Measurements from ENCODE around the gene APOLD1.
A peak's percentile ranks its signal among the peaks of the same experiment; 100 is the strongest.
"Not testable (repeated sequence)": the region's sequence is repeated elsewhere in the genome, so short reads cannot be mapped to it uniquely, and the experiment has no call there.

The APOLD1 gene, protein sequence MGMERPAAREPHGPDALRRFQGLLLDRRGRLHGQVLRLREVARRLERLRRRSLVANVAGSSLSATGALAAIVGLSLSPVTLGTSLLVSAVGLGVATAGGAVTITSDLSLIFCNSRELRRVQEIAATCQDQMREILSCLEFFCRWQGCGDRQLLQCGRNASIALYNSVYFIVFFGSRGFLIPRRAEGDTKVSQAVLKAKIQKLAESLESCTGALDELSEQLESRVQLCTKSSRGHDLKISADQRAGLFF

DNA sequence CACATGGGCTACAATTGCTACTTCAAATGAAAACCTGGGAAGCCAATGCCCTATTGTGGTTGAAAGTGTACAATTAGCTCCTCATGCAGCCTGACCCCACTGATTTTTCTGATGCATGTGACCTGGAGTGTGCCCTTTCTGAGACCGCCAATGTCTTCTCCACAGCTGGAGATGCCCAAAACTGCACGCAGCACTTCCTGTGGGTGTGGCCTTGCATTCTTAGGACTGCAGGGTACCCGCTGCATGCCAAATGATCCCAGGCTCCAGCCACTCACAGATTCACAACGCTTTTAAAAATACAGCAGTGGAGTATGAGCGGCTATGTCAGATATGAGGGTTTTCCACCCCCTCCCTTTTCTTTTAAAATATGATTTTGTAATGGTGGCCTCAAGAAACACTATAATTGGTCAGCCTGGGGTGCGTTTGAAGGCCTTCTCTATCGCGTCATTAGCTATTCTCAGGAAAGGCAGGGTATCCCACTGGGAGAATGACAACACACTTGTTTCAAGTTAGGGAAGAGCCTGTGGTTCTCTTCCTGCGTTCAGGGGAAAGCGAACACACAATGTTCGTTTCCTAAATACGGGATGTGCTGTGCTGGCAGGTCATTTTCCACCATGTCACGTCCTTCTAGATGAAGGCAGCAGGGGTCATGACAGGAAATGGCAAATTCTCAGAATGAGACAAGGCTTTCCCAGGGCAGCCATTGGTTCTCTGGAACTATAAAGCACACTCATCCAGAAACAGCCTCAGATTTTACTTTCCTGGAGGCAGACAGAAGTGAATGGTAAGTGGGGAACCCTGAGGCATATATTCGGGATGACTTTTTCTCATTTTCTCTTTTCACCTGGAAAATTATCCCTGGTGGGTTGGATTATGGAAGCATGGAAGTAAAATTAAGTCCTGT, at the start of gene APOLD1:
Gene APOLD1 (plus strand): TSS at position 749 of the 904 bp plus-strand sequence. CDS start 33 bp downstream, at position 782.
- DNase-seq: no peak

DNA sequence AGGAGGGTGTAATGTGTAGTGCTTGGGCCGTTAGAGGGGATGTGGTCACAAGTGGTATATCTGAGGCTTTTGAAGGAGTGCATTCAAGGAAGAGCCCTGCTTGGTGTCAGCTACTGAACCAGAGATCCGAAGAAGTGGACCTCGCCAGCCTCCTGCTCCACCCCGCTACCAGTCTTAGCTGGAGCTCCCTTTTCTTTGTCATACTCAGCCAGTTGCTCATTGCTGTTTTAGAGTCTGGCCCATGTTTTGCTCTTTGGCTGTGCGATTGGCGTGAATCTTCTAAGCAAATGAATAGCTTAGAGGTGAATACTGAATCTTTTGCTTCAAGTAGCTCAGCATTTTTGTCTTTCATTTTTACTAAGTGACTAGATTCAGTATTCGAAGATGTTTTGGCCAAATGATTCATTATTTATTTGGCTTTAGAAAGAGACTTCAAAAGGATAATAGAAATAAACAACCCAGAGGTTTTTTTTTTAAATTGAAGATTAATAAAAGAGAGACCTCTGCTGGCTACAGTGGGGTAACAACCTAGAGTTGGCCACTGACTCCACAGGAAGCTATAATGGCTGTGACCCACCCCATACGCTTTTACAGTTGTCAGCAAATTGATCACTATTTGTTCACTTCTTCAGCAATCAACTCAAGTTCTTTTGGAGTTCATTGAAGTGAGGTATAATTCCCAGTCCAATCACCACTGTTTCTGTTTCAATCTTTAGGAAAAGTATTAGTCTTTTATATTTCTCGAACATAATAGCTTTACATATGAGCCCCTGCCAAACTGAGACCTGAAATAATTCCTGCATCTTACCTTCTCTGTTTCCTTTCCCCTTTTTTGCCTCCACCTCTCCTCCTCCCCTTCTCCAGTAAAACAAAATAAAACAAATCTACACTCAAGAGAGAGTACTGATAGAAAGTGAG, 48.4 kb upstream of the APOLD1 start:
- DNase-seq: peak; percentile 55

DNA sequence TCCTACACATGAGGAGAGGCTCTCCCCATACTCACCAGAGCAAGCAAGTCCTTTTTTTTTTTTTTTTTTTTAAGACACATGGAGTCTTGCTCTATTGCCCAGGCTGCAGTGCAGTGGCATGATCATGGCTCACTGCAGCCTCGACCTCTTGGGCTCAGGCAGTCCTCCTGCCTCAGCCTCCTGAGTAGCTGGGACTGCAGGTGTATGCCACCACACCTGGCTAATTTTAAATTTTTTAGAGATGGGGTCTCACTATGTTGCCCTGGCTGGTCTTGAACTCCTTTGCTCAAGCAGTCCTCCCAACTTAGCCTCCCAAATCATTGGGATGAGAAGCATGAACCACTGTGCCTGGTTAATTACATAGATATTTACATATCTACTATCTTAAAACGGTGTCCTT, 47.3 kb upstream of the APOLD1 start:
- DNase-seq: not testable (repeated sequence)

DNA sequence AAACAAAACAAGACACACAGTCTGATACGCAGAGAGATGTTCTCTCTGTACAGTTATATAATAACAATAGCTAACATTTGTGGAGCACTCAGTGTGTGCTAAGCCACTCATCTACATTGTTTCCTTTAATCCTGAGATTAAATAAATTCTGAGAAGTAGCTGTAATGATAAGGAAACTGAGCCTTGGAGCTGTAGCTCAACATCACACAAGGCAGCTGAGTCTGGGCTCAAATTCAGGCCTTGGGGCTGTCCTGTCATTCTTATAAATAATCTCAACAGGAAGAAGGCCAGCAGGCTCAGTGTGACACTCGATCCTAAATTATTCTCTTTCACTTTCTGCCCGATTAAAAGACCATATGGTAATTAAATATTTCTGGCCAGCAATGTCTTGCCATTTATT, 43.8 kb upstream of the APOLD1 start:
- no peak for DNase-seq

- no peak for DNase-seq
These were observed 40.7 kb upstream of the APOLD1 start for GRCh38 chr12:12744546-12745305.

- DNase-seq: no peak
These were observed 39.8 kb upstream of the APOLD1 start for GRCh38 chr12:12745576-12746211.

- no peak for DNase-seq
These were observed 38.2 kb upstream of the APOLD1 start for GRCh38 chr12:12747278-12747677.

DNA sequence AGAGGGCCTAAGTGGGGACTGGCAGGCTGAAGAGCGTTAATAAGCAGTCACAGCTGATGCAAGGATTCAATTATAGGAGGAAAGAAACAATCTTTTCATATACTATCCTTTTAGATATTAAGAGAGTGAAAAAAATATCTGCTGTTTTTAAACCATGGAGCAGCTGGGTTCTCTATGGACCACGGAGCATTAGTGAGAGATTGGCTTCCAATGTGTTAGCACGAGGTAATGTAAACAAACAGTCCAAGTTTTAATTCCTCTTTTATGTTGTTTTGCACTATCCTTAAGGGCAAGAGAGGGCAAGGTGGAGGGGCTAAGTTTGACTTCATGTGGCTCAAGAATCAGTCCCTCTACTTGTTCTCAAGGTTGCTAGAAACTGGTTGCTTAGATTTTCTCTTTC, 37.4 kb upstream of the APOLD1 start:
- no peak for DNase-seq

GRCh38 chr12:12749433-12749832, 36.0 kb upstream of the APOLD1 start:
- no peak for DNase-seq

DNA sequence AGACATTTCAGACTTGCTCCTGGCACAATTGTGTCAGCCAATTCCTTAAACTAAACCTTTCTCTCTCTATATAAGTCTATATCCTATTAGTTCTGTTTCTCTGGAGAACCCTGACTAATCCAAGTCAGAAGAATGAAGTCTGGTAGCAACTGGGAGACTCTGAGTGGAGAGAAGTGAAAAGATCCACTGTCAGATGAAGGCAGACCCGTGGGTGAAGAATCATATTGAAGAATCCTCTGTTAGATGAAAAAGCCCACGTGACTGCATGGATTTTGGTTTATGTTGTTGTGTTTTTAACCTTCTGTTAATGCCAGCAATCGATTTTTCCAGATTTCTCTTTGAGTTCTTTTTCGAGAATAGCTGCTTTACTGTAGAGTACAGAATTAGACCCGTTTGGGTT, 29.5 kb upstream of the APOLD1 start:
- no peak for DNase-seq

DNA sequence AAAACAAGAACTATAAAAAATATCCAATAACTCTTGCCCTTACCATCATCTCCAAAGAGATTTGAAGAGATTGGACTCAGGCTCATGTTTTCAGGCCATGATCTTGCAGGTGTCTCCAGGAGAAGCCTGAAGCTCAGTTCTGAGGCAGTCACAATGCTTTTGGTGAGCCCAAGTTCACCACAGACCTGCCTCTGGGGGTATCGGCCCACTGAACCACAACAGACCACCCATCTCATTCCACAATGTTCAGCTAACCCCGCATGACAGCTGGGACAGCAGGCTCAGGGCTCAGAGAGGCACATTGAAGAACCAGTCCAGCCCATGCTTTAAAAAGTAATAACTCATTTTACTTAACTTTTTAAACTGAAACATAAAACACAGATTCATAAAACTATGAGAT, 28.3 kb upstream of the APOLD1 start:
- DNase-seq: no peak

GRCh38 chr12:12759234-12759915, 26.1 kb upstream of the APOLD1 start:
- DNase-seq: no peak

- DNase-seq: no peak
These were observed 20.6 kb upstream of the APOLD1 start for GRCh38 chr12:12764824-12765223.

DNA sequence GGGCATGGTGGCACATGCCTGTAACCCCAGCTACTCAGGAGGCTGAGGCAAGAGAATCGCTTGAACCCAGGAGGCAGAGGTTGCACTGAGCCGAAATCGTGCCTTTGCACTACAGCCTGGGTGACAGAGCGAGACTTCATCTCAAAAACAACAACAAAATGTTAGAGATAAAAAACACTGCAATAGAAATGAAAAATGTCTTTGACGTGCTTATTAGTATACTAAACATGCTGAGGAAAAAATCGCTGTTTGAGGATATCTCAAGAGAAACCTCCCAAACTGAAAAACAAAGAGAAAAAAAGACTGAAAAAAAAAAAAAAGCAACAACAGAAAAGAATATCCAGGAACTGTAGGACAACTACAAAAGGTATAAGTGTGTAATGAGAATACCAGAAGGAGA, 15.2 kb upstream of the APOLD1 start:
- no peak for DNase-seq

DNA sequence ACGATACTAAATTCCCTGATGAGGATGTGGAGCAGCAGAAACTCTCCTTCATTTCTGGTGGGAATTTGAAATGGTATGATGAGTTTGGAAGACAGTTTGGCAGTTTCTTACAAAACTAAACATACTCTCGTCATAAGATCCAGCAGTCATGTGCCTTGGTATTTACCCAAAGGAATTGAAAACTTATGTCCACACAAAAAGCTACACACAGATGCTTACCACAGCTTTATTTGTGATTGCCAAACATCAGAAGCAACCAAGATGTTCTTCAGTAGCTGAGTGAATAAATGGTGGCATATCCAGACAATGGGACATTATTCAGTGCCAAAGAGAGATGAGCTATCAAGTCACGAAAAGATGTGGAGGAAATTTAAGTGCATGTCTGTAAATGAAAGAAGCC, 10.7 kb upstream of the APOLD1 start:
- no peak for DNase-seq

DNA sequence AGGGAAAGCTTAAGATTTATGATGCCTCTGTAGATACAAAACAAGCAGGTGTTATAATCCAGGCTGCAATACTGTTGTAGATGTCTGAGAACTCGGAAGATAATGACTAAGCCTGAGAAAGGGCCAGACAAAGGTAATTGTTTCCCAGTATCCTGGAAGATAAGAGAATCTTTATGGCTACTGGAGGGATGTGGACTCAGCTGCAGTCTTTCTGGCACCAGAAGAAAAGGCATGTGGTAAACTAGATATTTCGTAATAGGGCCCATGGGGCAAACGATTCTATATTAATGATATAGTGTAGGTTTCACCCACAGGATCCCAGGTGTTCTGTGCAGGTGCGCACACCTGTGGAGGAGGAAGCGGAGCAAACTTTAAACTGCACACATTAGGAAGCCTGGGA, 9.2 kb upstream of the APOLD1 start:
- DNase-seq: no peak

GRCh38 chr12:12777092-12777491, 8.4 kb upstream of the APOLD1 start:
- DNase-seq: no peak

DNA sequence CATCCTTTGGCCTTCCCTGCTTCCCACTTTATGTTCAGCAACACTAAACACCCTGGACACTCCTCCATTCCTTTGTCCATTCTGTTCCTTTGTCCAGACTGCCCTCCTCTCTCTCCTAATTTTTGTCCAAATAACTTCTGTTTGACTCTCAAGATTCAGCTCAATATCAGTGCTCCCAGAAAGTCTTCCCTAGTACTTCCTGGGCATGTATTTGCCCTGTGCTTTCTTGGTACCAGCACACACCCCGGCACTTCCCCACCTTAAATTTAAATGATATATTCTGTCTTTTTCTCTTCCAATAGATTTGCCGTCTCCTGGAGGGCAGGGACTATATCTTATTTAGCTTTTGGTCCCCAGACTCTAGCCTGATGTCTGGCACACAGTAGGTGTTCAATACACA, 6.5 kb upstream of the APOLD1 start:
- DNase-seq: no peak

- no peak for DNase-seq
These were observed 5.9 kb upstream of the APOLD1 start for GRCh38 chr12:12779529-12779928.

GRCh38 chr12:12784116-12784515, 1.3 kb upstream of the APOLD1 start:
- DNase-seq: no peak

- no peak for DNase-seq
These were observed 869 bp downstream of the APOLD1 start for GRCh38 chr12:12786351-12786705.

Data from activated T-cell treated with anti-CD3 and anti-CD28 coated beads, Interleukin-2, amount 50 U/mL, for 1 hour (primary cell).